Neural progenitor cell (in vitro differentiated cells): Measurements from ENCODE around the gene NEURL1.

Experiments used
- EZH2 ChIP-seq: fragments of 200-600 bp; sonication (generic); IDR thresholded peaks from 2 replicates; pipeline ENCODE4 v1.6.1; 2017; ENCODE audit warnings: antibody characterized with exemption, mild to moderate bottlenecking, moderate library complexity
- TF ChIP-seq, protein P1 (sequence below): fragments of 200-600 bp; sonication (generic); IDR thresholded peaks from 2 replicates; pipeline ENCODE4 v1.5.1; 2017; ENCODE audit warnings: antibody characterized with exemption, mild to moderate bottlenecking

DNA sequence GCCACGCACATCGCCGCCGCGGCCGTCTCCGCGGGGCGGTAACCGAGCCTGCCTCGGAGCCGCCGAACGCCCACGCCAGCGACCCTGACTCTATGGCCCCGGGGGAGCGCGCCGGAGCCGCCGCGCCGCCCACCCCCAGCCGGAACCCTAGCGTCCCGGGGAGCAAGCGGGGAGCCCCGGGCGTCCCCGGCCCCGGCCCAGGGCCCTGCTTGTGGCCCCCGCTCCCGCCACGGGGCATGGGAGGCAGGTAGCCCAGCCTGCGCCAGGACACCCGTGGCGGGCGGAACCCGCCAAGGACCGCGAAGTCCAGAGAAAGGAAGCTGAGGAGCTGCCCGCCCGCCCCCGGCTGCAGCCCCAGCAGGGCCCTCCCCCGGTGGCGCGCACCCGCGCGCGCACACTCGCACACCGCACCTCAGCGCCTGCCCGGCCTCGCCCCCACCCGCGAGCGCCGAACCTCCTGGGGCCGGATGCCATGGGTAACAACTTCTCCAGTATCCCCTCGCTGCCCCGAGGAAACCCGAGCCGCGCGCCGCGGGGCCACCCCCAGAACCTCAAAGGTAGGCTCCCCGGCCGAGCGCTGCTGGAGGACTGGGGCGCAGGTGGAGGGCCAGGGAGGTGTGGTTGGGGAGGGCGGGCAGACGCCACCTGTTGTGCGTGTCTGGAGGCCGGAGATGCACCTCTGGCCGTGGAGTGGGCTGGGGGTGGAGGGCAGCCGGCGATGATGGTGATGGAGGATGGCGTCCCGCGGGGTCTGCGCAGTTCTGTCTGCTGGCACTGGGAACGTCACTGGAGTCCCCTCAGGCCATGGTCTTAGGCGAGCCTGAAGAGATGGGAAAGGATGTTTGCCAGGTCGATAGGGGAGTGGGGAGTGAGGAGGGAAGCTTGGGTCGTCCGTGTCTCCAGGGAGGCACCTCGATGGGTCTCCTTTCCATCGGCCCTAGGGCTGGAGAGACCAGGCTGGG lies 692 bp downstream of the NEURL1 start:
- TF ChIP-seq, protein P1, sequence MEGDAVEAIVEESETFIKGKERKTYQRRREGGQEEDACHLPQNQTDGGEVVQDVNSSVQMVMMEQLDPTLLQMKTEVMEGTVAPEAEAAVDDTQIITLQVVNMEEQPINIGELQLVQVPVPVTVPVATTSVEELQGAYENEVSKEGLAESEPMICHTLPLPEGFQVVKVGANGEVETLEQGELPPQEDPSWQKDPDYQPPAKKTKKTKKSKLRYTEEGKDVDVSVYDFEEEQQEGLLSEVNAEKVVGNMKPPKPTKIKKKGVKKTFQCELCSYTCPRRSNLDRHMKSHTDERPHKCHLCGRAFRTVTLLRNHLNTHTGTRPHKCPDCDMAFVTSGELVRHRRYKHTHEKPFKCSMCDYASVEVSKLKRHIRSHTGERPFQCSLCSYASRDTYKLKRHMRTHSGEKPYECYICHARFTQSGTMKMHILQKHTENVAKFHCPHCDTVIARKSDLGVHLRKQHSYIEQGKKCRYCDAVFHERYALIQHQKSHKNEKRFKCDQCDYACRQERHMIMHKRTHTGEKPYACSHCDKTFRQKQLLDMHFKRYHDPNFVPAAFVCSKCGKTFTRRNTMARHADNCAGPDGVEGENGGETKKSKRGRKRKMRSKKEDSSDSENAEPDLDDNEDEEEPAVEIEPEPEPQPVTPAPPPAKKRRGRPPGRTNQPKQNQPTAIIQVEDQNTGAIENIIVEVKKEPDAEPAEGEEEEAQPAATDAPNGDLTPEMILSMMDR = no peak
- peak; percentile 75 for TF ChIP-seq EZH2
